ENCODE data around the gene PHOSPHO2. TPM values are rescaled to one million over a fixed set of nuclear protein-coding genes. Genes with fewer than 3 reads are reported as not detected.

PHOSPHO2 gene
- total RNA-seq, 1 donor from 2014 or later, result 9.6 TPM

DNA sequence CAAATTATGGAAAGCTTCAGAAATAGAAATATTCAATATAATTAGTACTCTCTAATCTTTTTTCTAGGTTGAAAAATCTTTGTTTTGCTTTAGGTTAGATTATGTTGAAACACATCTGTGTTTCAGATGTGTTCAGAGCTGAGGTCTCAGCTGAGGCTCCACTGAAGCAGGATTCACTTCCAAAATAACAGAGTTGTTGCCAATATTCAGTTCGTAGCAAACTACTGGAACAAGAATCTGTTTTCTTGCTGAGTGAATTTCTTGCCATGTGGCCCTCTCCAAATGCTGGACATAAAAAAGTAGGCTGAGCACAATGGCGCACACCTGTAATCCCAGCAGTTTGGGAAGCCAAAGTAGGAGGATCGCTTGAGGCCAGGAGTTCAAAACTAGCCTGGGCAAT lies 8.7 kb downstream of the PHOSPHO2 start:
- Mint-ChIP-seq H3K9me3 (ENCODE audit: unreplicated experiment) (peaks cover 1% of the 10 kb centered on the region), H3K27ac (ENCODE audit: unreplicated experiment) (no peak overlapping the region), H3K4me3 (ENCODE audit: unreplicated experiment) (no peak overlapping the region), H3K27me3 (ENCODE audit: unreplicated experiment) (peaks cover 3% of the 10 kb centered on the region), H3K36me3 (ENCODE audit: unreplicated experiment) (no peaks in the 10 kb centered on the region), H3K4me1 (ENCODE audit: low read depth, unreplicated experiment) (no peaks in the 10 kb centered on the region)
- TF ChIP-seq, protein P1, sequence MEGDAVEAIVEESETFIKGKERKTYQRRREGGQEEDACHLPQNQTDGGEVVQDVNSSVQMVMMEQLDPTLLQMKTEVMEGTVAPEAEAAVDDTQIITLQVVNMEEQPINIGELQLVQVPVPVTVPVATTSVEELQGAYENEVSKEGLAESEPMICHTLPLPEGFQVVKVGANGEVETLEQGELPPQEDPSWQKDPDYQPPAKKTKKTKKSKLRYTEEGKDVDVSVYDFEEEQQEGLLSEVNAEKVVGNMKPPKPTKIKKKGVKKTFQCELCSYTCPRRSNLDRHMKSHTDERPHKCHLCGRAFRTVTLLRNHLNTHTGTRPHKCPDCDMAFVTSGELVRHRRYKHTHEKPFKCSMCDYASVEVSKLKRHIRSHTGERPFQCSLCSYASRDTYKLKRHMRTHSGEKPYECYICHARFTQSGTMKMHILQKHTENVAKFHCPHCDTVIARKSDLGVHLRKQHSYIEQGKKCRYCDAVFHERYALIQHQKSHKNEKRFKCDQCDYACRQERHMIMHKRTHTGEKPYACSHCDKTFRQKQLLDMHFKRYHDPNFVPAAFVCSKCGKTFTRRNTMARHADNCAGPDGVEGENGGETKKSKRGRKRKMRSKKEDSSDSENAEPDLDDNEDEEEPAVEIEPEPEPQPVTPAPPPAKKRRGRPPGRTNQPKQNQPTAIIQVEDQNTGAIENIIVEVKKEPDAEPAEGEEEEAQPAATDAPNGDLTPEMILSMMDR (IDR thresholded peaks at IDR 0.05; ENCODE audit: partially characterized antibody, unreplicated experiment), result no peak
- DNase-seq, result no peak

DNA sequence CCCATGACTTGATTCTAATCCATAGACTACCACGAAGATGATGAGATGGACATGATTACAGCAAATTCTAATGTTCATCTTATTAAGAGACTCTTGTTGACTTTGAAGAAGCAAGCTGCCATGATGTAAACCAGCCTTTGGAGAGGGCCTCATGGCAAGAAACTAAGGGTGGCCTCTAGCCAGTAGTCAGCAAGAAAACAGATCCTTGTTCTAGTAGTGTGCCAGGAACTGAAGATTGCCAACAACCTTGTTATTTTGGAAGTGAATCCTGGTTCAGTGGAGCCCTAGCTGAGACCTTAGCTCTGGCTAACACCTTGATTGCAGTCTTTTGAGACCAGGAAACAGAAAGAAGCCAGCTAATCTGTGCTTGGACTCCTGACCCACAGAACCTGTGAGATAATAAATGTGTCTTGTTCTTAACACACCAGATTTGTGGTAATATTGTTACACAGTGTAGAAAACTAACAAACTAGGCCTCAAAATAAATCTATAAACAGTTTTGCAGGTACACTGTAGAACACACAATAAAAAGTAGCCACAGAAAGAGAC lies 10.0 kb downstream of the PHOSPHO2 start:
- peaks cover 1% of the 10 kb centered on the region for H3K9me3 Mint-ChIP-seq (ENCODE audit: unreplicated experiment)
- H3K4me3 Mint-ChIP-seq (ENCODE audit: unreplicated experiment), result no peak overlapping the region
- TF ChIP-seq, protein P1 (IDR thresholded peaks at IDR 0.05; ENCODE audit: partially characterized antibody, unreplicated experiment), result no peak
- no peaks in the 10 kb centered on the region for H3K4me1 Mint-ChIP-seq (ENCODE audit: low read depth, unreplicated experiment)
- no peak overlapping the region for H3K27ac Mint-ChIP-seq (ENCODE audit: unreplicated experiment)
- H3K27me3 Mint-ChIP-seq (ENCODE audit: unreplicated experiment), result peaks cover 3% of the 10 kb centered on the region
- no peak for DNase-seq
- no peaks in the 10 kb centered on the region for H3K36me3 Mint-ChIP-seq (ENCODE audit: unreplicated experiment)

DNA sequence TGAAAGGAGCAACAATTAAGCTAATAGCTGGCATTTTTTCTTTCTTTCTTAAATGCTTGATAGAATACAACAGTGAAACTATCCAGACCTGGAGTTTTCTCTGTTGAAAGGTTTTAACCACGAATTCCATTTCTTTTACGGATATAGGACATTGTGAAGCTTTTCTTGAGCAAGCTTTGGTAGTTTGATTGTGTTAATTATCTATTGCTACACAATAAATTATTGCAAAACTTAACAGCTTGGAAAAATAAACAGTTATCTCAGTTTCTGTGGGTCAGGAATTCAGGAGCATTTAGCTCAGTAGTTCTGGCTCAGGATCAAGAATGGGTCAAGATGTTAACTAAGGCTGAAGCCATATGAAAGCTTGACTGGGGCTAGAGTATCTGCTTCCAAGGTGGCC lies 11.7 kb downstream of the PHOSPHO2 start:
- peaks cover 3% of the 10 kb centered on the region for H3K27me3 Mint-ChIP-seq (ENCODE audit: unreplicated experiment)
- H3K27ac Mint-ChIP-seq (ENCODE audit: unreplicated experiment), result no peak overlapping the region
- H3K36me3 Mint-ChIP-seq (ENCODE audit: unreplicated experiment), result no peaks in the 10 kb centered on the region
- H3K4me1 Mint-ChIP-seq (ENCODE audit: low read depth, unreplicated experiment), result no peaks in the 10 kb centered on the region
- TF ChIP-seq, protein P1 (IDR thresholded peaks at IDR 0.05; ENCODE audit: partially characterized antibody, unreplicated experiment), result no peak
- peaks cover 1% of the 10 kb centered on the region for H3K9me3 Mint-ChIP-seq (ENCODE audit: unreplicated experiment)
- no peak for DNase-seq
- no peak overlapping the region for H3K4me3 Mint-ChIP-seq (ENCODE audit: unreplicated experiment)

DNA sequence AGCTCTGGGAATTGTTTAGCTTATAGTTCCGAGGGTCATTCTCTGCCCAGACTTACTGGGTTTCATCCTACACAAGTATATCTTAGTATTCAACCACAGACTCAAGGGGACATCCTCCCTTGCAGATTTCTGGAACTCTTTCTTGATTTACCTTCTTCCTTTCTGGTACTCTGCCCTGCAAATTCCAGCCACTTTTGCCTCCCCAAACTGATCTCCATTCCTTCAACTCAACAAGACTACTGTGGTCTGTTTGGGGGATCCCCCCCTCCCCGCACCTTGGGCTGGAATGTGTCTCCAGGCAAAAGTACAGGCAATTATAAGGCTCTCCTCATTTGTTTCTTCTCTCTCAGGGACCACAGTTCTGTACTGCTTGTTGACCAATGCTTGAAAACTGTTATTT lies 13.4 kb downstream of the PHOSPHO2 start:
- DNase-seq, result no peak
- H3K4me3 Mint-ChIP-seq (ENCODE audit: unreplicated experiment), result no peak overlapping the region
- H3K27ac Mint-ChIP-seq (ENCODE audit: unreplicated experiment), result no peak overlapping the region
- peaks cover 3% of the 10 kb centered on the region for H3K27me3 Mint-ChIP-seq (ENCODE audit: unreplicated experiment)
- TF ChIP-seq, protein P1 (IDR thresholded peaks at IDR 0.05; ENCODE audit: partially characterized antibody, unreplicated experiment), result no peak
- H3K36me3 Mint-ChIP-seq (ENCODE audit: unreplicated experiment), result no peaks in the 10 kb centered on the region
- peaks cover 1% of the 10 kb centered on the region for H3K9me3 Mint-ChIP-seq (ENCODE audit: unreplicated experiment)
- H3K4me1 Mint-ChIP-seq (ENCODE audit: low read depth, unreplicated experiment), result no peaks in the 10 kb centered on the region

DNA sequence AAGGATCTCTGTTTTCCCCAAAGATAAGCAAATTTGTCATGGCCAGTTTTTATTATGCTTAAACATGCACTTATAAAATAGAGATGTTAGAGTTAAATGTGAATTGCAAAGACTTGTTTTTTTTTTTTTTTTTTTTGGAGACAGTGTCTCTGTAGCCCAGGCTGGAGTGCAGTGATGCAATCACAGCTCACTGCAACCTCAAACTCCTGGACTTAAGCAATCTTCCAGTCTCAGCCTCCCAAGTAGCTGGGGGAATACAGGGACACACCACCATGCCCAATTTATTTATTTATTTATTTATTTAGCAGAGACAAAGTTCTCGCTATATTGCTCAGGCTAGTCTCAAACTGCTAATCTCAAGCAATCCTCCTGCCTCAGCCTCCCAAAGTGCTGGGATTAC lies 15.1 kb downstream of the PHOSPHO2 start:
- Mint-ChIP-seq H3K27me3 (ENCODE audit: unreplicated experiment) (peaks cover 3% of the 10 kb centered on the region), H3K27ac (ENCODE audit: unreplicated experiment) (no peak overlapping the region), H3K9me3 (ENCODE audit: unreplicated experiment) (peaks cover 1% of the 10 kb centered on the region), H3K4me3 (ENCODE audit: unreplicated experiment) (no peak overlapping the region), H3K36me3 (ENCODE audit: unreplicated experiment) (no peaks in the 10 kb centered on the region), H3K4me1 (ENCODE audit: low read depth, unreplicated experiment) (no peaks in the 10 kb centered on the region)
- no peak for DNase-seq
- TF ChIP-seq, protein P1 (IDR thresholded peaks at IDR 0.05; ENCODE audit: partially characterized antibody, unreplicated experiment), result no peak
